ENCODE measurements around the gene TP53I11. TPM values are rescaled to one million over a fixed set of nuclear protein-coding genes. Genes with fewer than 3 reads are reported as not detected.

Gene TP53I11
- total RNA-seq, 1 donor from 2014 or later, result 149 TPM

DNA sequence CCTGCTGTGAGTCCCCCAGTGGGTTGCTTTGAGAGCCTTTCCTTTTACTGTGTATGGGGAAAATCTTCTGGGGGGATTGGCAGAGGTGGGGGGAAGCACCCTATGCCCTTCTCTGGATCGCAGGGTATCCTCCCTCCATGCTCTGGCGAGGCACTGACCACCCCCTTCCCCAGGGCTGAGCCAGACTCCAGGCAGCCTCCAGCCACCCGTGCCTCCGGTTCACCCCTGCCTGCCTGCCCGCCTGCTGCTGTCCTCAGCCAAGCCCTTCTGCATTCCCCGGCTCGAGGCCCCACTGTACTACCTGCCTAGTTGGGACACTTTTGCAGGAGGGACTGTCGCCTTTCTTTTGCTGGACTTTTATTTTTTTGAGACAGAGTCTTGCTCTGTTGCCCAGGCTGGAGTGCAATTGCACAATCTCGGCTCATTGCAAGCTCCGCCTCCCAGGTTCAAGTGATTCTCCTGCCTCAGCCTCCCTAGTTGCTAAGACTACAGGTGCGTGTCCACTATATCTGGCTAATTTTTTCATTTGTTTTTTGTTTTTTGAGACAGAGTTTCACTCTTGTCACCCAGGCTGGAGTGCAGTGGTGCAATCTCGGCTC, 23.8 kb upstream of the TP53I11 start:
- no peak overlapping the region for H3K27ac Mint-ChIP-seq (ENCODE audit: unreplicated experiment)
- H3K36me3 Mint-ChIP-seq (ENCODE audit: low read depth, unreplicated experiment), result peaks cover 3% of the 10 kb centered on the region
- TF ChIP-seq, protein P1, sequence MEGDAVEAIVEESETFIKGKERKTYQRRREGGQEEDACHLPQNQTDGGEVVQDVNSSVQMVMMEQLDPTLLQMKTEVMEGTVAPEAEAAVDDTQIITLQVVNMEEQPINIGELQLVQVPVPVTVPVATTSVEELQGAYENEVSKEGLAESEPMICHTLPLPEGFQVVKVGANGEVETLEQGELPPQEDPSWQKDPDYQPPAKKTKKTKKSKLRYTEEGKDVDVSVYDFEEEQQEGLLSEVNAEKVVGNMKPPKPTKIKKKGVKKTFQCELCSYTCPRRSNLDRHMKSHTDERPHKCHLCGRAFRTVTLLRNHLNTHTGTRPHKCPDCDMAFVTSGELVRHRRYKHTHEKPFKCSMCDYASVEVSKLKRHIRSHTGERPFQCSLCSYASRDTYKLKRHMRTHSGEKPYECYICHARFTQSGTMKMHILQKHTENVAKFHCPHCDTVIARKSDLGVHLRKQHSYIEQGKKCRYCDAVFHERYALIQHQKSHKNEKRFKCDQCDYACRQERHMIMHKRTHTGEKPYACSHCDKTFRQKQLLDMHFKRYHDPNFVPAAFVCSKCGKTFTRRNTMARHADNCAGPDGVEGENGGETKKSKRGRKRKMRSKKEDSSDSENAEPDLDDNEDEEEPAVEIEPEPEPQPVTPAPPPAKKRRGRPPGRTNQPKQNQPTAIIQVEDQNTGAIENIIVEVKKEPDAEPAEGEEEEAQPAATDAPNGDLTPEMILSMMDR (IDR thresholded peaks at IDR 0.05; ENCODE audit: unreplicated experiment), result no peak
- H3K4me3 Mint-ChIP-seq (ENCODE audit: unreplicated experiment), result no peak overlapping the region
- peaks cover 7% of the 10 kb centered on the region for H3K27me3 Mint-ChIP-seq (ENCODE audit: unreplicated experiment)
- H3K4me1 Mint-ChIP-seq (ENCODE audit: unreplicated experiment), result peaks cover 27% of the 10 kb centered on the region
- DNase-seq (ENCODE audit: low spot score), result no peak
- no peaks in the 10 kb centered on the region for H3K9me3 Mint-ChIP-seq (ENCODE audit: unreplicated experiment)

DNA sequence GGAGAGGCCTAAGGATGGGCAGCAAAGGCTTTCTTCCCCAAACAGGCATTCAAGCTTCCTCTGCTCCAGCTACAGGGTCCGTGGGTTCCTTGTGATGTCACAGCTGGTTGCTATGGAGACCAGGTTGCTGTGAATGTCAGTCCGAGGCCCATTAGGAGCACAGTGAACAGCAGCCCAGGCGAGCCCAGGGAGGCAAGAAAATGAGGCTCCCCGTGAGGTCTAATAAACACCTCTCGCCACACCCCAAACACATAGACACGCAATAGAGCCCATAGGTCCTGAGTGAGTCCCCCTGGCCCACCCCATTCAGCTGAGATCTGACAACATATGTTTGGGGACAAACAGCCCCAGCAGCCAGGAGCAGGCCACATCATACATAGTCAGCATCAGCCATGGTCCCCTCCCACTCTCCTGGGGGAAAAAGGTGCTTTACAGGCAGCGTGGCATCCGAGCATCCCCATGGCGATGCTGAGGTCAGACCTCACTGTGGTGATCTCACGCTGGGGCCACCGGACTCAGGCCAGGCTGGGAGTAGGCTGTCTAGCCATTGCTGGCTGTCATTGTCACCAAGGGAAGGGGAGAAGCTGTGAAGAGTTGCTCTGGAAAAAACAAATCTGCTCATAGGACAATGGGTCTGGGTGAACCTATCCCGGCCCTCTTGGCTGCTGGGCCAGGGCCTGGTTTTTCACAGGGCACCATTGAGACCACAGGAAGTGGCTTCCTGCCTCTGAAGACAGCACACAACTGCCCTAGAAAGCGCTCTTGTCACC, 23.1 kb upstream of the TP53I11 start:
- TF ChIP-seq, protein P1 (IDR thresholded peaks at IDR 0.05; ENCODE audit: unreplicated experiment), result no peak
- Mint-ChIP-seq H3K4me1 (ENCODE audit: unreplicated experiment) (peaks cover 20% of the 10 kb centered on the region), H3K9me3 (ENCODE audit: unreplicated experiment) (no peaks in the 10 kb centered on the region), H3K27me3 (ENCODE audit: unreplicated experiment) (peaks cover 5% of the 10 kb centered on the region), H3K27ac (ENCODE audit: unreplicated experiment) (no peak overlapping the region), H3K4me3 (ENCODE audit: unreplicated experiment) (no peak overlapping the region), H3K36me3 (ENCODE audit: low read depth, unreplicated experiment) (peaks cover 3% of the 10 kb centered on the region)
- no peak for DNase-seq (ENCODE audit: low spot score)

DNA sequence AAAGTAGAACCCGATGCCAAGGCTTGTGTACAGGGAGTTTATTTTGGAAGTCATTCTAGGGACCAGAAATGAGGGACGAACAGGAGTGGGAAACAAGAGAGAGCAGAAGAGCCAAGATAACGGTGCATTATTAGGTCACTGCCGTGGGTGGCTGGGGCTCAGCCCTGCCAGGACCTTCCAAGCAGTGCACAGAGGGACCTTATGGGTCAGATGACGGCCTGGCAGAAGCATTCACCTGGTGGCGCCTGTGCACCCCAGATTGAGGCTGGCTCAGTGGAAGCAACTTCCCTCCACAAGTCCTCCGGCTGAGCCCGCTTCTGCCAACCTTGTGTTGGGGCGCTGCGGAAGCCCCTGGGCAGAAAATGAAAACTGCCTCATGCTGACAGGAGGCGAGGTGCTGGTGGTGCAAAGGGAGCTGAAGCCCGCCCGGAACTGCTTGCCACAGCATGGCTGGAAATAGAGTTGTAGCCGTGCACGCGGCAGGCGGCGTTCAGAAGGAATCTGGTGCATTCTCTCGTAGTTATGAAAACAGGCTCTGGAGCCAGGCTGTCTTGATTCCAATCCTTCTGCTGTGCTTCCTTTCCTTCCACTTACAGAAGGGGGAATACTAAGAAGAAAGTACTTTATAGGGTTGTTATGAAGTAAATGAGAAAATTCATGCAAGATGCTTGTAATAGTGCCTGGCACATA, 22.2 kb upstream of the TP53I11 start:
- Mint-ChIP-seq H3K4me3 (ENCODE audit: unreplicated experiment) (peak overlapping the region; percentile 4), H3K4me1 (ENCODE audit: unreplicated experiment) (peaks cover 19% of the 10 kb centered on the region), H3K9me3 (ENCODE audit: unreplicated experiment) (no peaks in the 10 kb centered on the region), H3K27ac (ENCODE audit: unreplicated experiment) (peak overlapping the region; percentile 36), H3K36me3 (ENCODE audit: low read depth, unreplicated experiment) (peaks cover 3% of the 10 kb centered on the region), H3K27me3 (ENCODE audit: unreplicated experiment) (peaks cover 5% of the 10 kb centered on the region)
- TF ChIP-seq, protein P1 (IDR thresholded peaks at IDR 0.05; ENCODE audit: unreplicated experiment), result no peak
- no peak for DNase-seq (ENCODE audit: low spot score)

DNA sequence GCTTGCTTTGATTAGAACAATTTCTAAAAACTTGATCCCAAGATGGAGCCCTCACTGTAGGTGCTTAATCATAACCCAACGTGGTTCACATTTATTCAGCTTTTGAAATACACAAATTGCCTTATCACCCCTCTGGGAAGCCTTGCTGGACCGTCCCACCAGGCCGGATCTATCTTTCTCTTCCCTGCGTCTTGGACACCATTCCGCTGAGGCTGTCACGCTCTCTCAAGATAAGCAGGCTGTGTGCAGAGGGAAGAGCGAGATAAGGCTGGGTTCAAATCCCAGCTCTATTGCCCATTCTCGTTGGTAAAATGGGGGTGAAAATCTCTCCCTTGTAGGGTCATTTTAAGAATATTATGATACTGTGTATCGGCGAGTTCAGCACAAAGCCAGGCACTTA, 20.5 kb upstream of the TP53I11 start:
- H3K4me3 Mint-ChIP-seq (ENCODE audit: unreplicated experiment), result no peak overlapping the region
- peaks cover 3% of the 10 kb centered on the region for H3K36me3 Mint-ChIP-seq (ENCODE audit: low read depth, unreplicated experiment)
- H3K4me1 Mint-ChIP-seq (ENCODE audit: unreplicated experiment), result peaks cover 15% of the 10 kb centered on the region
- no peaks in the 10 kb centered on the region for H3K9me3 Mint-ChIP-seq (ENCODE audit: unreplicated experiment)
- peaks cover 2% of the 10 kb centered on the region for H3K27me3 Mint-ChIP-seq (ENCODE audit: unreplicated experiment)
- TF ChIP-seq, protein P1 (IDR thresholded peaks at IDR 0.05; ENCODE audit: unreplicated experiment), result no peak
- H3K27ac Mint-ChIP-seq (ENCODE audit: unreplicated experiment), result no peak overlapping the region
- no peak for DNase-seq (ENCODE audit: low spot score)
